Stimulated activated CD4-positive, alpha-beta T cell treated with anti-CD3 and anti-CD28 coated beads, Interleukin-2, amount 100 ng/mL, for 48 hours (primary cell): ENCODE measurements around the gene TMEM9.

Experiments used
- DNase-seq, 2 donors: peaks; one replicate each; pipeline ENCODE4 v3.0.0-alpha.2; 2020

The TMEM9 gene

GRCh38 chr1:201126463-201126831 is 27.8 kb downstream of the TMEM9 start:
- no peak for DNase-seq

GRCh38 chr1:201125800-201126199 is 28.5 kb downstream of the TMEM9 start:
- DNase-seq, result no peak

GRCh38 chr1:201125019-201125418 is 29.3 kb downstream of the TMEM9 start:
- DNase-seq, result no peak

GRCh38 chr1:201123866-201124265 is 30.4 kb downstream of the TMEM9 start:
- DNase-seq, result no peak

GRCh38 chr1:201122321-201122957 is 31.8 kb downstream of the TMEM9 start:
- DNase-seq, result no peak

GRCh38 chr1:201119206-201120197 is 34.8 kb downstream of the TMEM9 start:
- peak; percentile 48 to 59 for DNase-seq

GRCh38 chr1:201116091-201116490 is 38.2 kb downstream of the TMEM9 start:
- DNase-seq, result no peak

GRCh38 chr1:201115390-201115937 is 38.8 kb downstream of the TMEM9 start:
- no peak for DNase-seq

GRCh38 chr1:201114245-201115131 is 39.8 kb downstream of the TMEM9 start:
- DNase-seq, result peak; percentile 67 to 72

- DNase-seq, result no peak
Measured at GRCh38 chr1:201113451-201114244, 40.6 kb downstream of the TMEM9 start.

- no peak for DNase-seq
Measured at GRCh38 chr1:201112926-201113325, 41.3 kb downstream of the TMEM9 start.

- DNase-seq, result no peak
Measured at GRCh38 chr1:201112173-201112731, 42.0 kb downstream of the TMEM9 start, which contains the start of gene CACNA1S. Gene CACNA1S, minus strand, starts transcription at chr1:201112426. Its CDS starts 87 bp downstream, at chr1:201112339.

- DNase-seq, result no peak
Measured at GRCh38 chr1:201111672-201112071, 42.6 kb downstream of the TMEM9 start.

- no peak for DNase-seq
Measured at GRCh38 chr1:201111156-201111555, 43.1 kb downstream of the TMEM9 start.

- no peak for DNase-seq
Measured at GRCh38 chr1:201110616-201111015, 43.7 kb downstream of the TMEM9 start.

GRCh38 chr1:201110138-201110537 is 44.1 kb downstream of the TMEM9 start:
- DNase-seq, result no peak

- DNase-seq, result no peak
Measured at GRCh38 chr1:201109651-201110050, 44.6 kb downstream of the TMEM9 start.

GRCh38 chr1:201108614-201109013 is 45.7 kb downstream of the TMEM9 start:
- DNase-seq, result no peak

- no peak for DNase-seq
Measured at GRCh38 chr1:201105688-201106087, 48.6 kb downstream of the TMEM9 start.

- no peak for DNase-seq
Measured at GRCh38 chr1:201104141-201104540, 50.1 kb downstream of the TMEM9 start.

- no peak for DNase-seq
Measured at GRCh38 chr1:201103666-201104065, 50.6 kb downstream of the TMEM9 start.
